Colon (tissue), 2 donors: ENCODE data around the gene LMO1.

Source experiments
- FAIRE-seq: peaks from 2 replicates; lab custom pipeline; 2012; peaks lifted over from hg19 to GRCh38; lab: Jason Lieb, UNC
- donor health status: control.
- donor health status: control.

Gene LMO1

DNA sequence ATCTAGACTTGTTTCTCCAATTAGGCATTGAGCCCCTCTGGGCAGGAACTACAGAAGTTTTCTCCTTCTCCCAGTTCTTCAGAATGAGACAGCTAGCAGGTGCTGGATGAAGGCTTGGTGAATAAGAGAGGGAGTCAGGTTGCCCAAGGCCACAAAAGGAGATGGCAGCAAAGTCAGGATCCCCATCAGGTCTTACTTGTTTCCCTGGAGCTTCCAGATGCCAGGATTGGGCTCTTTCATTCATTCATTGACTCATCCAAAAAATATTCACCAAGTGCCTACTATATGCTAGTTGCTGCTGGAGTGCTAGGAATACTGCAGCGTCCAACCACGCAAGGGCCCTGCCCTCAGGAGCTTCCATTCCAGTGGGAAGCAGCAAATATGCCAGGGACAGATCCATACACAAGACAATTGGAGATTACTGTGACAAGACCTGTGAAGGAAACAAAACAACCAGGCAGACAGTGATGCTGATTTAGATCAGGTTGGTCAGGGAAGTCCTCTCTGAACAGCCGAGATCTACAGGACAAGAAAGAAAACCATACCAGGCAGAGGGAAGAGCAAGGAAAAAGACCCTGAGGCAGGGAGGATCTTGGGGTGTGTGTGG lies 24.6 kb upstream of the LMO1 start:
- FAIRE-seq = no peak

DNA sequence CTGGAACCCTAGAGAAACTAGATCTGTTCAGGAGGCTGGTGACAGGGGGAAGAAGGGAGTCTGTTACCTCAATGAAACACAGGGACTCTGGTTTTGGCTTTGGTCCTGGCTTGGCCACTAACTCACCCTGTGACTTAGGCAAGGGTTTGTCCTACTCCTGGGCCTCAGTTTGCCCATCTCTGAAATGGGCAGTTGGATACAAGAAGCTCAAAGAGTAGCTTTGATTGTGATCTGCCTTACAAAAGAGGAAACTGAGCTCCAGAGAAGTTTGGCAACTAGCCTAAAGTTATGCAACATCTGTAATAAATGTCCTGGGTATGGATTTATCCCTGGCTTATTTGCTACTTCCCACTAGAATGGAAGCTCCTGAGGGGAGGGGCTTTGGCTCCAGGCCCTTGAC lies 24.0 kb upstream of the LMO1 start:
- no peak for FAIRE-seq

DNA sequence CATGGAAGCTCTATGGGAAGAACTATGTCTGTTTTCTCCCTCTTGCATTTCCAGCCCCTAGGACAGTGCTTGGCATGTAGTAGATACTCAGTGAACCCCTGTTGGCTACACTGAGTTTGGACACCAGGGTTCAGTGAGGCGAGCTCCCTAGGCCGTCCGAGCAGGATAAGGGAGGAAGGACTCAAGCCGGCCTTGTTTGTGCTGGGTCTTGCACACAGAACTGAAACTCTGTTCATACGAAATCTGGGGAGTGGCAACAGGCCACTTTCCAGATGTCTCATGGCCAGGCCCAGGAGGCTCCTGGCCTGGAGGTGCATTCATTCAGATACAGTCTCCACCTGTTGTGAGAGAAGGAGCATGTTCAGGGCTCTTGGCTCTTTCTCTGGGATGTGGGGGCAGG lies 23.6 kb upstream of the LMO1 start:
- FAIRE-seq = no peak

DNA sequence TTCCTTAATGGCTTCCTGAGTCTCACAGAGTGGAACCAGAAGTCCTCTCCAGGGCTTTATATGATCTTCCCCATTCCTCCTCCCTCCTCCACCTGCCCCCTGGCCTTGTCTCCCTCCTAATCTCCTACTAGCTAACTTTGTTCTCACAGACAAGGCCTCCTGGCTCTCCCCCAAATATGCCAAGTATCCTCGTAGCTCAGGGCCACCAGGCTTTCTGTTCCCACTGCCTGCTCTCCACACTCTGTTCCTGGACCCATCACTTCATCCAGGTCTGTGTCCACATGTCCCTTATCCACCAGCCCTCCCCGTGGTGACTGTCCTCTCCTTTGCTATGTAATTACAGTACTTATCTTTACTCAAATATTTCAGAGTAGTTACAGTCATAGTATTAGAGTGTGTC lies 23.2 kb upstream of the LMO1 start:
- FAIRE-seq = no peak

DNA sequence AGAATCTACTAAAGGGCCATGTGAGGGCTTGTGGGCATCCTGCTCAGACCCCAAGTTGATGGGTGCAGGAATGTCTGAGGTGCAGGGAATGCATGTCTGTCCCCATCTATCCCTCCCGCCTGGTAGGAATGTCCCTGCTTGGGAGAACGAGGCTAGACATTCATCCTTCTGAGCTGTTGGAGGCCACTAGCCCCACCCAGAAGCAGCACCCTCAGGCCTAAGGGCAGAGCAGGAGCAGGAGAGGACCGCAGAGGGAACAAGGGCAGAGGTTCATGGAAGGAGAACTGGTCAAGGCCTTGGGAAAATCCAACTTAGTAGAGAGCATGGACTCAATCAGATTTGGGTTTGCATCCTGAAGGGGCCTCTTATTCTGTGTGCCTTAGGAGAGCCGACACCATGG lies 22.1 kb upstream of the LMO1 start:
- no peak for FAIRE-seq

DNA sequence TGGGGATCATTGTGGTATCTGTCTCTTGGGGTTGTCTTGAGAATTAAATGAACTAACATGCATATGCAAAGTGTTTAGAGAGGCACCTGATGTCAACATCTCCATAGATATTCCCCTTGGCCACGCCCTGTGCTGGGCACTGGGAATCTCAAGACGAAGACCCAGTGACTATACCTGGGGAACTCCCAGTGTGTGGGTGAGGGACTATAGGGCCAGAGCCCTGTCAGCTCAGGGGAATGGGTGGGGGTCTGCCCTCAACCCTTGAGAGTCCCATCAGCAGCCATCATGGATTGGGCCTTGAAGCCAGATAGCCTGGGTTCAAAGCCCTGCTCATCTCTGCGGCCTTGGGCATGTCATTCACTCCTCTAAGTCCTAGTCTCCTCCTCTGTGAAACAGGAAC lies 21.6 kb upstream of the LMO1 start:
- FAIRE-seq = no peak

DNA sequence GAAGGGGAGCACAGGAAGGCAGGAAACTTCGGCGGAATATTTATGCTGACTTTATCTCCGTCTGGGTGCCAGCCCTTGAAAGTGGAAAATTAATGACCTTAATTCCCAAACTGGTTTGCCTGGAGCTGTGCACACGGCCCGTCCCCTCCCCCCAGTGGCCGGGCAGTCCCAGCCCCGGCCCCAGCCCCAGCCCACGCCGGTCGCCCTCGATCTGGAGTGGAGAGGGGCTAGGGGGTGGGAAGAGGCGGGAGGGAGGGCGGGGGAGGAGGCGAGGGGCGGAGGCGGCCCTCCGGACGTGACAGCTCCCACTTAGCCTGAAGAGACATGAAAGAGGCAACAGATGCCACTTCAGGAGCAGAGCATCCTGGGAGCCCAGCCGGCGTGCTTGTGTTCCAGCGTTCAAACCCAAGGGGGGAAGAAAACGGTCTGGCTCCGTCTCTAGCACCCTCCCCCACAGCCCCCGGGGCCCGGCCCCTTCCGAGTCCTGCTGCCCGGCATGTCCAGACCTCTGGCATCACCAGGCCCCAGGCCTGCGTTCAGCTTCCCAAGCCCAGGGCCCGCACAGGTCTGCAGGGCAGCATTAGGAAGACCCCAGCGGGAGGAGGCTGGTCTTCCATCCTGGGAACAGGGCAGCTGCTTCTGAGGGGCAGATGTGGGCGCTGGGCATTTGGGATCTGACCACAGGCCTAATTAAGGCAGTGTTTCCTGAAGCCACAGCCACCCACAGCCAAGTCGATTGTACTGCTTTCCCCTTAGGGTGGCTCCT lies 20.0 kb upstream of the LMO1 start:
- FAIRE-seq = no peak

DNA sequence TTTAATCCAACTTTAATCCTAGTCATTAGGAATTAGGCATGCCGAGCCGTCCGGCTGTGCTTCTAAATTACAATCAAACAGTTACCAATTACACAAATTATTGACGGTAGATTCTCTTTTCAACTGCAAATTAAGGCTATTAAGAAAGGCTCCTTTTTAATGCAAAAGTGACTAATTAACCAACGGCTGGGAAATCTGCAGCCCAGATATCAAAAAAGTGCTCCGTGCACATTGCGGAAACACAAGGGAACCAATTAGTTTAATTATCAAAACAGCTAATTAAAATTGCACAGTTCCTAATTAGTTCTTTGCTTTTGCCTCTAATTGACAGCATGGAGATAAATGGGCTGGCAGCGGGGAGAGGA lies 19.4 kb upstream of the LMO1 start:
- FAIRE-seq = no peak

DNA sequence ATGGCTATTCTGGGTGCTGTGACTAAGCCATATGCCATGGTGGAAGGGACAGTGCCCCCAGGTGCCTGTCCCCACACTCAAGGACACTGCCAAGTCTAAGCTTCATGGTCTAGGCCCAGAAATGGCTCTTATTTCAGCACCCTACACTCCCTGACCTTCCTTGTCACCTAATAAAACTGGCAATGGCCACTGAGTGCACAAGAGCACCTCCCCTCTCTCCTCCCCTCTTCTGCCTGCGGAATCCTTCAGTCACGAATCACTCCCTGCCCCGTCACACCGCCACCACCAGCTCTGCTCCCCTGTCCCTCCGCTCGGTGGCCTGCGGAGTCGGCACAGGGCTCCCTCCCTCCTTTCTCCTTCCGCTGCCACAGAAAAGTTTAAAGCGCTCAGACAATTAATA lies 19.0 kb upstream of the LMO1 start:
- FAIRE-seq = no peak

DNA sequence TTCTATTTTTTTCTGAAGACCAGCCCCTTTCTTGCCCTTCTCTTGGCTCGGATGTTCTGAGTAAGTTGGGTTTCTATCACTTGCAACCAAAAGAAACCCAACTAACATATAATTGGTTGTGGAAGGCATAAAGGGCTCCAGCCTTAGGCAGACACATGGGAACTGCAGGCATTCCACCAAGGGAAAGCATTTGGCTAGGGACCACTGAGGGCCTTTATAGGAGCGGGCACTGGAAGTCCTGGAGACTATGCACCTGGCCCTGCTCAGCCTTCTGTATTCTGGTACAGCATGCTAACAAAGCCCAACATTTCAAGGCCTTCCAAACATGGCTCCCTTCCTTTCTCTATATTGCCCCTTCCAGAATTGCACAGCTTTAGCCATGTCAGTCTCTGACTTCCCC lies 17.6 kb upstream of the LMO1 start:
- no peak for FAIRE-seq

DNA sequence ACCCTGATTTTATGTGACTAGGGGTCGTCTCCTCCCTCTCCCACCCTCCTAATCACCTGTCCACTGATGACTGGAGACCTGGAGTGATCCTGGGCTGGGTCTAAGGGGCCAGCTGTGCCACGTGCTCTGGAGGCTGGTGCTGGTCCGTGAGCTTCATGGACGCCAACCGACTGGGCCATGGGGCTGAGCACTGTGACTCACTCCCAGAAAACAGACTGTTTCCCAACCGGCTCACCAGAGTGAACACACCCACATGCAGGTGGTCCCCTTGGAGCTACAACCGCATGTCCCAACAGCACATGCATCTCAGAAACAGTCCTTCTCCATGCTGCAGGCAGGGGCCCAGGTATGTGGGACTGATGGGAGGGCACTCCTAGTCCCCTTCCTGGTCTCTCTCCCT lies 14.0 kb upstream of the LMO1 start:
- no peak for FAIRE-seq

DNA sequence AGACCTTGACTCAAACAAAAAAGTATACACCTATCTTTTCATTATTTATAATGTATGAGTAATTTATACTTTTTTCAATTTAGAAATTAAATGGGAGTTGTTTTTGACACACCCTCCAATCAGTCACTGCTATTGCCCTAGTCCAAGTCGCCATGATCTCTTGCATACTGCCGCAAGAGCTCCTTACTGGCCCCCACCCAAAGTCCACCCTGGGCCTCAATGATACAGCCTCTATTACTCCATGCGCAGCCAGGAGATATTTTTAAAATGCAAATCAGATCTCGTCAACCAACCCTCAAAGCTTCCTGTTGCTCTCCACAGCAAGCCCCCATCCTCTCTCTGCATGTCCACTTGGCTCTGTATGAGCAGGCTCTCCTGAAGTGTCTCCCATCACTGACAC lies 12.8 kb upstream of the LMO1 start:
- no peak for FAIRE-seq

DNA sequence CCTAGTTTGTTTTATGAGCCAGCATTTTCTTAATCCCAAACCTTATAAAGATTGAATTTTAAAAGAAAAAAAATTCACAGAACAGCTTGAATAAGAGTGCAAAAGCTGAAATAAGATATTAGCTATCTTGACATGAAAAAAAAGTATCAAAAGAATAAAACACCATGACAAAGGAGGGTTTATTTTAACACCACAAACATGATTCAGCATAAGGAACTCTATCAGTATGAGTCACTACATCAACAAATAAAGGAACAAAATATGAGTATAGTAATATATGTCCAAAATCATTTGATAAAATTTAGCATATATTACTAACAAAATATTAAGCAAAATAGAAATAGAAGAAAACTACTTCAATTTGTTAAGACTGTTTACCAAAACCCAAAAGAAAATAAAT lies 9.6 kb upstream of the LMO1 start:
- no peak for FAIRE-seq

DNA sequence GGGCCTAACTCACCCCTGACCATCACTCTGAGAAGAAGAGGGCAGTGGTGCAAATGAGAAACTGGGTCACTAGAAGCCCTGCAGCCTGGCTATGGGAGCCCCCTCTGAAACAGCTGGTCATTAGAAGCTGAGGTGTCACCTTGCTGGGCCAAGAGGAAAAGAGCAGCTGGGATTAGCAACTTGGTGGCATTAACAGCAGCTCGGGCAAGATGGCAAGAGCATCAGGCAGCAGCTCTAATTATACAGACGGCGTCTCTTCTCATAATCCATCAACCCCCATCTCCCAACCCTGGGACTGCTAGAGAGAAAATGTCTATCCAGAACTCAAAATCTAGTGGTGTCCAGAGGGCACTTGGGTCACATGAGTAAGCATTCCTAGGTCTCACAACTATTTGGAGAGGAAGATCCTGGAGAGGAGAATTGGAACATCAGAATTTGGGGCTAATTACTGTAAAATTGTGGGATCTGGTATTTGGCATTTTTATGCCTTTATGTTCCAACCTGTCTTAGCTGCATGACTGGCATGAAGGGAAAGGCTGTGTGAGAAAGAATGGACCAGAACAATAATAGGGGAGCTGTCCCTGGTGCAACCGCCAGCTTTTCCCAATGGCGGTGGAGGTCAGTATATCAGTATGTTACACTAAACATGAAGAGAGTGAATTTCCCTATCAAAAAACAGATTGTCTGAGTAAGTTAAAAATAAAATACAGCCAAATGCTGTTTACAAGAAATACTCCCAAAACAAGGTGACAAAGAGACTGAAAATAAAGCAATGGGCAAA lies 7.6 kb upstream of the LMO1 start:
- FAIRE-seq = no peak

DNA sequence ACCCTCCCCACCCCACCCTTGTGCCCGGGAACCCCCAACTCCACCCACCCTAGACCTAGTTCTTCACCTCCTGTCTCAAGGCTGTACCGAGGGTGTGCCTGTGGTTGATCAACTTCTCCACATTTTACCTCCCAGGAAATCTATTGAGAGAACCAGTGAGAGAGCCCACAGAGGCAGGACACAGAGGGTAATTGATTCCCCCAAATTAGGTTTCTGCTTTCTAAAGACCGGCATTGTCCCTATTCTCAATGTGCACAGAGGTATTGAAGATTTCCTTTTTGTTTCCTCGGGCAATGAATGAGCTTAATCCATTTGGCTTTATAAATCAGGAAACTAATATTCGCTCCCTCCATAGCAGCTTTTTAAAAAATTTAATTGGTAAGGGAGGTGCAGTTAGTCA lies 6.0 kb upstream of the LMO1 start:
- no peak for FAIRE-seq

DNA sequence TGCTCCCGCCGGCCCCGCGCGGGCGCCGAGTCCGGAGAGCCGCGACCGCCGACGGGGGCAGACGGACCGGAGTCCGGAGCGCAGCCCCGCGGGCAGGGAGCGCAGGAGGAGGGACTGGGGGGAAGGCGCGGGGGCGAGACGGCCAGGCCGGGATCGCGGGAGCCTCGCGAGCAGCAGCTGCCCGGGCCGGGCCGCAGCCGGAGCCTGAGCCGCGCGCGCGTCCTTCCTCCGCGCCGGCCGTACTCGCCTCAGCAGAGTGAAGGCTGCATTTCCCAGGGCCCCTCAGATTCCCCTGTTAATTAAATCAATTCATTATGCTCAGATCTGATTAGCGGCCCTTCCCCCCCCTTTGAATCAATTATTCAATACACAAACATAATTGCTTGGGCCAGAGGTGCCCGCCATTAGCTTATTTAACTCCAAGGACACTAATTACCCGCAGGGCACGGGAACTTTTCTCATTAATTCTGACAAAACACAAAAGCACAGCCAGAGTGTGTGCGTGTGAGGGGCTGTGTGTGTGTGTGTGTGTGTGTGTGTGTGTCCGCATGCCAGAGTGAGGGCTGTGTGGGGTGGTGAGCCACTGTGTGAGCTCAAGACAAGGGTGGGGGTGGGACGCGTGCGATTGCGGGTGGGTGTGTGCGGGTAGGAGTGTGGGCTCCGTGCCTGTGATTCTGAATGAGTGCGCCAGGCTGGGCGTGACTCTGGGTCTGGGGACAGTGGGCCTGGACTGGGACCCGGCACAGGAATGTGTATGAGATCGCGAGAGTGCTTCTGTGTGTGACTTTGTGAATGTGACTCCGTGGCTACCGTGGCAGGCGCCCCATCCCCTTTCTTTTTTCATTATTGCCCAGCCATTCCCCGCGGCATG lies 5.1 kb upstream of the LMO1 start:
- no peak for FAIRE-seq

DNA sequence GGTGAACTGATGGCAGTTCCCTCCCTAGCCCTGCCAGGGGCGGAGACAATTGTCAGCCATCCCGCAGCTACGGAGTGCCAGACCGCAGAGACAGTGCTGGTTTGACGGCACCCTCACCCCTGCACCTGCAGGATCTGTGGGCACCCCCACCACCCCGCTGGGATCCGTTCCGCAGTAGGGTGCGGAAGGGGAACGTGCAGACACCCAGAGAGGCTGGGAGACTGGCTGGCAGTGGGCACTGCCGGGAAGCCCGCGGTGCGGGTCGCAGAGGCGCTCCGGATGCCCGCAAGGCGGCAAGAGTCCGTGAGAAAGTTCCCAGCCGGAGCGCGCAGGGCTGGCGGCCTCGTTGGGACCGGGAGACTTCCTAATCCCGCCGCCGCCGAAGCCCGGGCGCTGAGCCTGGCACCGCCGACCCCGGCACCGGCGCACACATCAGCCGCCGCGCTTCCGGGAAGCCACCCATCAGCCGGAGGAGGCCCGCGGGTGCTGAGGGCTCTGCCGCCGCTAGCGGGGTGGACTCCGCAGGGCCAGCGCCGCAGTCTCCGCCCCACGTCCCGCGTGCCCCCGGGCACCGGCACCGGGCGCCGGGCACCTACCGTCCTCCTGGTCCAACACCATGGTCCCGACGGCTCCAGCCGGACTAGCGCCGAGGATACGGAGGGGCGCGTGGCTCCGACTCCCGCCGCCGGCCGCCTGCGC lies 4.3 kb upstream of the LMO1 start:
- FAIRE-seq = no peak

DNA sequence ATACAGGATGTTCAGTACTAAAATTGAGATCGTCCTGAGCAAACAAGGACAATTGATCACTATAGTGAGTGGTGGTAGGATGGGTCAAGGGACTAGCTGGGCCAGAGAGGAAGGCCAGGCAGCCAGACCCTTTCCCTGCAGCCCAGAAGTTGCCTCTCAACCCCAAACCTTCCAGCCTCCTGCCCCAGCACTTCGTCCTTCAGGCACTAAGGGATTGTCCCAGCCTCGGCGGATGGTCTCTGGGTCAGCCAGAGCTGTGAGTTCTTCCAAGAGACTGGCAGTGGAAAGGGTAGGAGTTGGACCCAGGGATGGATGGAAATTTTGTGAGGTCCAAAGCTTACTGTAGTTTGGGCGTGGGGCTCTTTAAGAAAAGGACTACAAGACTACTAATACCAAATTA lies 3.6 kb upstream of the LMO1 start:
- no peak for FAIRE-seq

DNA sequence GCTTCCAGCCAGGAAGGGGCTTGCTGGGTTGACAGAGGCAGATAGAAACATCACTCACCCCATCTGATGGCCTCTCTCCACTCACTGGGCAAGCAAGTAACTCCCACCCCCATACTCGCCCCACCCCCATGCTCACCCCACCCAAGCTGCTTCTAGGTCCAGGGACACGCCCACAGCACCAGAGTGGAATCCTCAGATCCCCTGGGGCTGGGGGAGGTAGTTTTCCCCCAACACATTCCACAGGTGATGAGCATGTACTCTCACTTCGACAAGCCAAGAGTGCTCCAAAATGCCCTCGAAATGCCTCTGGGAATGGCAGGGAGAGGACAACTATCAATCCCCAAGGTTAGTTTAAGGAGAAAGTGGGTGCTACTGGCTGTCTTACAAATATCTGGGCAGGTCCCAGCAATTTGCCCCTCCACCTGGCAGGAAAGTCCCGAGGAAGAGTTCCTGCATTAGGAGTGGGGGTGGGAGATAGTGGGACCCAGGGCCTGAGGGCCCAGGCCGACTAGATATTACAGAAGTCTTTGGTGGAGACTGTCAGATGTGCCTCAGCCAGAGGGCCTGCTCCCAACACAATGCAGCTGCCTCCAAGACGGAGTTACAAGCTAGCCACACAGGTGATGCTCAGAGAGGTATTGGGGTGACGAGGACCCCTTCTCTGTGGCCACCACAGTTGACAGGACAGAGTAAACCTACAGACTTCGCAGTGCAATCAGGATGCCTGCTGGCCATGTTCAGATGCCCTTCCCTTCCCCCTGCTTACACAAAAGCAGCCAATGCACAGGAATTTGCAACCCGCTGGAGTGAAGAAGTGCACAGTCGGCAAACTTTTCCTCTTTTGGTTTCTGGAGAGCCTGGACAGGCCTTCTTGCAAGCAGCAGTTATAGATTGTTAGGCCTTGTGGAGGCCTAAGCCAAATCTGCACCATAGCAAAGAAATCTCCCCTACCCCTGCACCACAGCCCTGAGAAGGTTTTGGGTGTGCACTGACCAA lies 2.9 kb upstream of the LMO1 start:
- no peak for FAIRE-seq

DNA sequence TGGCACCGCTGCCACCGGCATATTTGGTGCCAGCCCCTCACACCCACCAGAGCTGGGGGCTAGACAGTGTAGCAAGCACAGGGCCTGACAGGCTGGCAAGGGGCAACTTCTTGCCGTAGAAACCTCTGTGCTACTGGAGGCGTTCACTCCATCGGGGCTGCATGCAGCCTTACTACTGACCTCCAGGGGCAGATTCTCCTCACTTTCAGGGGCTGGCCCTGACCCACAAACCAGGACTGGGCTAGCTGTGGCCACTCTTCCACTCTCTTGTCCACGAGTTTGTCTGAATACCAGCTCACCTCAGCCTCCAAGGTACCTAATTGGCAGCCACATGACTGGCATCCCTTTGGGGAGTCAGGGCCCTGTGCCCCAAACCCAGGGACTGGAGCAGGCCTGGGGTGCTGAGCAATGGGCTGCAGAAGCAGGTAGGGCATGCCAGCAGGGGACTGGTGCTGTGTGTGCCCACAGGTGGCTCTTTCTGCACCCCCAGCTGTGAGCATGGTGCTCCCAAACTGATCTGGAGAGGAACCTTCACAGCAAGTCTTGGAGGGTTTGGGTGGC lies 2.1 kb upstream of the LMO1 start:
- no peak for FAIRE-seq
